K562 (cell line): Measurements from ENCODE around the gene MLST8. TPM values are rescaled to one million over a fixed set of nuclear protein-coding genes. Genes with fewer than 3 reads are reported as not detected.

Source experiments
- FOXA3 ChIP-seq, 2 experiments: fragments of 450-650 bp in 1 of 2; sonication (generic) in 1 of 2; formaldehyde crosslinking; IDR thresholded peaks in 1 of 2; conservative IDR thresholded peaks in 1 of 2; 2 replicates each; pipeline versions ENCODE4 v1.4.0 to v1.8.0; 2020 to 2022; ENCODE audit warnings: mild to moderate bottlenecking in 2 of 2, missing genetic modification reagents in 1 of 2
- HEY1 ChIP-seq: fragments of 250-450 bp; sonication (Bioruptor Pico); IDR thresholded peaks from 2 replicates; pipeline ENCODE4 v1.5.0; 2020; ENCODE audit warnings: mild to moderate bottlenecking, moderate library complexity, borderline replicate concordance
- IRF2 ChIP-seq: sonication (generic); formaldehyde crosslinking; IDR thresholded peaks from 2 replicates; pipeline ENCODE4 v1.8.1; 2022; ENCODE audit warnings: mild to moderate bottlenecking, missing genetic modification reagents
- MAFG ChIP-seq: fragments of 450-650 bp; conservative IDR thresholded peaks from 2 replicates; pipeline ENCODE4 v1.6.1; 2016; ENCODE audit warnings: missing genetic modification characterization, missing compliant biosample characterization
- MAZ ChIP-seq, 2 experiments: fragments of 450-650 bp in 1 of 2; sonication (generic) in 1 of 2; formaldehyde crosslinking; IDR thresholded peaks in 1 of 2; conservative IDR thresholded peaks in 1 of 2; 2 replicates each; pipeline versions ENCODE4 v1.4.0 to v1.5.0; 2020; ENCODE audit warnings: mild to moderate bottlenecking in 1 of 2, missing genetic modification reagents in 1 of 2
- NKRF ChIP-seq: fragments of 450-650 bp; IDR thresholded peaks from 2 replicates; pipeline ENCODE4 v1.6.1; 2016; ENCODE audit warnings: borderline replicate concordance
- NONO ChIP-seq, 2 experiments: fragments of 200-400 bp in 1 of 2; fragments of 450-650 bp in 1 of 2; formaldehyde crosslinking in 1 of 2; IDR thresholded peaks; 2 replicates each; pipeline ENCODE4 v1.6.1; 2017; ENCODE audit warnings: low read depth in 2 of 2, mild to moderate bottlenecking in 2 of 2, moderate library complexity in 2 of 2, low read length in 1 of 2
- RAD51 ChIP-seq: fragments of 450-650 bp; IDR thresholded peaks from 2 replicates; pipeline ENCODE4 v1.7.1; 2016; ENCODE audit warnings: low read depth, mild to moderate bottlenecking, borderline replicate concordance
- RCOR1 ChIP-seq, 2 experiments: IDR thresholded peaks; 2 replicates each; pipeline ENCODE4 v1.6.1; 2012; ENCODE audit warnings: low read depth in 2 of 2, low read length in 2 of 2, borderline replicate concordance in 1 of 2, improper control_type of control experiment in 1 of 2
- SMAD4 ChIP-seq: fragments of 250-450 bp; sonication (Bioruptor Pico); conservative IDR thresholded peaks from 2 replicates; pipeline ENCODE4 v1.8.0; 2021; ENCODE audit warnings: inconsistent platforms, mild to moderate bottlenecking, moderate library complexity
- SMARCA5 ChIP-seq: fragments of 450-650 bp; IDR thresholded peaks from 2 replicates; pipeline ENCODE4 v1.6.1; 2016
- SMARCE1 ChIP-seq: fragments of 450-650 bp; IDR thresholded peaks from 2 replicates; pipeline ENCODE4 v1.7.1; 2016; ENCODE audit warnings: mild to moderate bottlenecking
- SMC3 ChIP-seq: conservative IDR thresholded peaks from 2 replicates; pipeline ENCODE4 v1.6.1; 2011; ENCODE audit warnings: low read depth, low read length, improper control_type of control experiment; ENCODE audit not compliant: insufficient read depth
- SREBF2 ChIP-seq: sonication (generic); formaldehyde crosslinking; IDR thresholded peaks from 2 replicates; pipeline ENCODE4 v1.4.0; 2020; ENCODE audit warnings: mild to moderate bottlenecking, missing genetic modification reagents
- TAF1 ChIP-seq: IDR thresholded peaks from 2 replicates; pipeline ENCODE4 v1.6.1; 2011; ENCODE audit warnings: mild to moderate bottlenecking, low read length, moderate library complexity; ENCODE audit not compliant: insufficient read depth, control insufficient read depth, severe bottlenecking; ENCODE audit errors: extremely low read depth
- TEAD1 ChIP-seq, 2 experiments: fragments of 450-650 bp in 1 of 2; sonication (generic) in 1 of 2; formaldehyde crosslinking; IDR thresholded peaks; 2 replicates each; pipeline versions ENCODE4 v1.4.0 to v1.8.0; 2020 to 2022; ENCODE audit warnings: mild to moderate bottlenecking in 2 of 2, missing genetic modification reagents in 1 of 2
- TOE1 ChIP-seq, 2 experiments: fragments of 450-650 bp in 1 of 2; sonication (generic) in 1 of 2; formaldehyde crosslinking in 1 of 2; IDR thresholded peaks; 2 replicates each; pipeline versions ENCODE4 v1.7.1 to v1.8.0; 2016 to 2022; ENCODE audit warnings: borderline replicate concordance in 2 of 2, mild to moderate bottlenecking in 2 of 2, antibody characterized with exemption in 1 of 2, inconsistent platforms in 1 of 2, low read depth in 1 of 2, missing genetic modification reagents in 1 of 2, moderate library complexity in 1 of 2
- ZBTB1 ChIP-seq: sonication (generic); formaldehyde crosslinking; IDR thresholded peaks from 2 replicates; pipeline ENCODE4 v1.8.1; 2023; ENCODE audit warnings: missing genetic modification reagents, low read depth, mild to moderate bottlenecking, borderline replicate concordance
- ZNF23 ChIP-seq: fragments of 250-450 bp; sonication (Bioruptor Pico); IDR thresholded peaks from 2 replicates; pipeline ENCODE4 v1.4.0; 2020; ENCODE audit warnings: mild to moderate bottlenecking
- ZNF431 ChIP-seq: sonication (generic); formaldehyde crosslinking; IDR thresholded peaks from 2 replicates; pipeline ENCODE4 v1.8.0; 2022; ENCODE audit warnings: mild to moderate bottlenecking, missing genetic modification reagents
- polyA plus RNA-seq, 8 experiments: library from polyadenylated mRNA; depleted of rRNA in 4 of 8; stranded (reverse) in 5 of 8; unstranded in 3 of 8; fragments of >200 nt; fragmentation: Nextera tagmentation in 2 of 8; fragmentation: Illumina TruSeq in 1 of 8; extraction: Ambion mirVana in 2 of 8; extraction: Trizol in 1 of 8; gene quantifications; 2 replicates each; pipeline versions ENCODE4 v1.2.1 to v1.2.3, GENCODE V29; 2011 to 2014; ENCODE audit warnings: inconsistent platforms in 1 of 8, missing spikeins in 1 of 8
- total RNA-seq, 7 experiments: library from RNA; depleted of rRNA in 6 of 7; stranded (reverse); fragments of >200 nt in 6 of 7; fragmentation: Illumina TruSeq in 2 of 7; extraction: Trizol in 2 of 7; gene quantifications; 2 replicates each; pipeline versions ENCODE4 v1.2.1 to v1.2.3, GENCODE V29; 2011 to 2021; ENCODE audit warnings: low replicate concordance in 1 of 7
- TF ChIP-seq, protein P1 (sequence below): sonication (generic); formaldehyde crosslinking; IDR thresholded peaks from 2 replicates; pipeline ENCODE4 v1.8.1; 2023; ENCODE audit warnings: mild to moderate bottlenecking, missing genetic modification reagents

Gene MLST8
- total and polyA plus RNA-seq, 9 of the 15 experiments (the other 6 are each of a cell fraction or from before 2014, with no cell fraction given) = 1.5 to 116 (median 43.3) TPM

DNA sequence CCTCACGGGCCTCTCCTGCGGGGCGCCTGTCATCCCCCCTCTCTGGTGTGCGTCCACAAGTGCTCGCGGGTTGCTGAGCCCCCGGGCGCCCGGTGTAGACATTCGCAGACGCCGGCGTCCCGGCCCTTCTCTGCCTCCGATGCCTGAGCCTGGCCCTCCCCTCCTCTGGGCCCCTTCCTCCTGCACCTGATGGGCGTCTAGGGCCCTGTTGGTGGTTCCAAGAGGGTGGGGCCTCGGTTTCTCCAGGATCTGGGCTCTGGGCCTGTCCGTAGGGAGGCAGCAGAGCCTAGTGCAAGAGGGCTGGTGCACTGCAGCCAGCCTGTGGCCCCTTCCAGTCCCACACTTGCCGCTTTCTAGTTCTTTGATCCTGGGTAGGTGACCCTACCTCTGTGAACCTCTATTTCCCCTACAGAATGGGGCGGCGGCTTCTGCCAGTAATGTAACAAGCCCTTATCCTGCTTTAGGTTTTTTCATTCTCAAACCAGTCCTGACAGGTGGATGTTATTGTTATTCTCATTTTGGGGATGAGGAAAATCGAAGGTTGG, 18.8 kb downstream of the MLST8 start (continued):
- TF ChIP-seq ZBTB1 (CRISPR knock-in tag) = peak; percentile 27; the same call in 1 of the 2 replicates
- no peak for TF ChIP-seq MAFG
- 0 out of 4 replicates have a peak, but pooled peaks of 1 of the 2 experiments have one; percentile 12 for TF ChIP-seq TEAD1 (CRISPR knock-in tag; IDR thresholded peaks at IDR 0.05)
- 0 out of 2 replicates have a peak, but pooled peaks have one; percentile 53 for TF ChIP-seq NKRF
- peak in 1 of 2 experiments; percentile 26; a peak in 1 of 4 replicates for TF ChIP-seq RCOR1 (IDR thresholded peaks at IDR 0.05; ENCODE audit: borderline replicate concordance in 1 of 2, low read depth in 2 of 2, low read length in 2 of 2)
- TF ChIP-seq SMC3 = 0 out of 2 replicates have a peak, but pooled peaks have one; percentile 3
- TF ChIP-seq TOE1 (IDR thresholded peaks at IDR 0.05; ENCODE audit: borderline replicate concordance) = no peak
- TF ChIP-seq TOE1 (CRISPR knock-in tag; IDR thresholded peaks at IDR 0.05; ENCODE audit: borderline replicate concordance, low read depth) = 0 out of 2 replicates have a peak, but pooled peaks have one; percentile 29
- TF ChIP-seq IRF2 (CRISPR knock-in tag) = no peak
- no peak for TF ChIP-seq NONO (IDR thresholded peaks at IDR 0.05; ENCODE audit: low read depth in 2 of 2, low read length in 1 of 2)
- 0 out of 2 replicates have a peak, but pooled peaks have one; percentile 8 for TF ChIP-seq ZNF431 (CRISPR knock-in tag)
- TF ChIP-seq SMARCE1 = 0 out of 2 replicates have a peak, but pooled peaks have one; percentile 10
- no peak for TF ChIP-seq ZNF23 (CRISPR knock-in tag)
- 0 out of 2 replicates have a peak, but pooled peaks have one; percentile 50 for TF ChIP-seq SREBF2 (CRISPR knock-in tag)
- TF ChIP-seq, protein P1, sequence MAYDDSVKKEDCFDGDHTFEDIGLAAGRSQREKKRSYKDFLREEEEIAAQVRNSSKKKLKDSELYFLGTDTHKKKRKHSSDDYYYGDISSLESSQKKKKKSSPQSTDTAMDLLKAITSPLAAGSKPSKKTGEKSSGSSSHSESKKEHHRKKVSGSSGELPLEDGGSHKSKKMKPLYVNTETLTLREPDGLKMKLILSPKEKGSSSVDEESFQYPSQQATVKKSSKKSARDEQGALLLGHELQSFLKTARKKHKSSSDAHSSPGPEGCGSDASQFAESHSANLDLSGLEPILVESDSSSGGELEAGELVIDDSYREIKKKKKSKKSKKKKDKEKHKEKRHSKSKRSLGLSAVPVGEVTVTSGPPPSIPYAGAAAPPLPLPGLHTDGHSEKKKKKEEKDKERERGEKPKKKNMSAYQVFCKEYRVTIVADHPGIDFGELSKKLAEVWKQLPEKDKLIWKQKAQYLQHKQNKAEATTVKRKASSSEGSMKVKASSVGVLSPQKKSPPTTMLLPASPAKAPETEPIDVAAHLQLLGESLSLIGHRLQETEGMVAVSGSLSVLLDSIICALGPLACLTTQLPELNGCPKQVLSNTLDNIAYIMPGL (CRISPR knock-in tag) = peak; percentile 4; the same call in 1 of the 2 replicates
- peak; percentile 46; the same call in 1 of the 2 replicates for TF ChIP-seq SMAD4 (CRISPR knock-in tag)
- TF ChIP-seq TAF1 = peak; percentile 18
- no peak for TF ChIP-seq HEY1 (CRISPR knock-in tag)
- peak; percentile 73; the same call in 1 of the 2 replicates for TF ChIP-seq SMARCA5
- TF ChIP-seq FOXA3 (CRISPR knock-in tag; conservative IDR thresholded peaks at IDR 0.05 in 1 of 2, IDR thresholded peaks at IDR 0.05 in 1 of 2) = peak in 1 of 2 experiments; percentile 30; a peak in 1 of 4 replicates
- no peak for TF ChIP-seq RAD51
- no peak; a peak in 1 of 4 replicates for TF ChIP-seq MAZ (CRISPR knock-in tag; conservative IDR thresholded peaks at IDR 0.05 in 1 of 2, IDR thresholded peaks at IDR 0.05 in 1 of 2)
